IPS-11a (cell line): ENCODE measurements around the gene GPR160.
"Not testable (repeated sequence)": the region's sequence is repeated elsewhere in the genome, so short reads cannot be mapped to it uniquely, and the experiment has no call there.

ENCODE experiments used
- H3K4me3 ChIP-seq: one replicate; pipeline ENCODE4 v1.5.1; 2013; ENCODE audit warnings: low read depth, low read length, control low read depth

GPR160 gene

DNA sequence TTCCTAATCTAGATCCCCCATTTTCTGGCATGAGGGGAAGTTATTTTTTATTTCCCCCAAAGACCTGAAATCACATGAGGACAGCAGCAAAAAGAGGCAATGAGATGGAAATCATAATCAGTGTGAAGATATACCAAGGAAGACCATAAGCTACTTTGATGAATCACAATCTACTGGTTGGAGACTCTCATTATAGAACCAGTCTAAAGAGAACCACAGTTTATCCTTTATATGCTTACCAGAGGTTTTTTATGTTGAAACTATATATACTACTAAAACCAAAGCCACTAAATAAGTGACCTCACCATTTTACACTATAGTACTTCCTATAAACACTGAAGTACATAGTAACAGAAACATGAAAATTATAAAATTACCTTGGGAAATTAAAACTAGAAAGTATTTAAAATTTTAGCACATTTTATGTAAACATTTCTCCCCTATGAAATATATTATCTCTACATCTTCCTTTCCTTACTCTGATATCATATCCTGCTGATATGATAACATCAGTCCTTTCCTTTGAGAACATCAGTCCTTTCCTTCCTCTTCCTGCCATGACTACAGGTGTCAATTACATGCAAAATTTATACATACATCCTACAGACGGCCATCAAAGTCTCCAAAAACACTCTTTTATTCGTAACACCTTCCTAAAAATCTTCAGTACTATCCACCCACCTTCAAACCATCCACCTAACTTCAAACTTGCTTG, 71.9 kb downstream of the GPR160 start:
- no peak overlapping the region for H3K4me3 ChIP-seq

- H3K4me3 ChIP-seq = no peak overlapping the region
Measured at GRCh38 chr3:170111147-170111771, 73.5 kb downstream of the GPR160 start.

DNA sequence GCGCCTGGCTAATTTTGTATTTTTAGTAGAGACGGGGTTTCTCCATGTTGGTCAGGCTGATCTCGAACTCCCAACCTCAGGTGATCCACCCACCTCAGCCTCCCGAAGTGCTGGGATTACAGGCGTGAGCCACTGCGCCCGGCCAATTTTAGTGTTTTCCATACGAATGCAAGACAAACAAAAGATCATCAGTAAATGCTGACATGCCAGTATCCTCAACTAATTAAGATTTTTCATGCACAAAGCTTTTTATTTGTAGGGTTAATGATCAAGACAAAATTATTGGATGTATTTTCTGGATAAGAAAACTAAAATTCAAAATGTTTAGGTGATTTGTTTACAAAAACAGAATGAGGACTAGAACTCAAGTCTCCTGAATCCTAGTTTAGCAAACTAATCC, 76.4 kb downstream of the GPR160 start:
- not testable (repeated sequence) for H3K4me3 ChIP-seq

DNA sequence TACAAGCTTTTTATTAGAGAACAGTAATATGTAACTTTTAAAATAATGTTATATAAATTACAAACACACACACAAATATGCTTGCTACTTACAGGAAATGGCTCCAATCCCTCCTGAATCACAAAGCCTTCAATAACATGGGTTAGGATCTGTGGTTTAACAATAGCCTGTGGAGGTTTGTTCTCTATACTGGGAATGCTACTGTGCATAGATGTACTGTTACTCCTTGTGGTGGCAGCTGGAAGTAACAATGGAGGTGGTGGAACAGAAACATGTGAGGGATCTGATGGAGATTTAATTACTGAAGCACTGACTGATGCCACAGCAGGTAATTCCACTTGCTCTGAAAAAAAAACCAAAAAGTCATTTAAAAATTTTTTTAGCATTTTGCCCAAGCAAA, 79.3 kb downstream of the GPR160 start:
- no peak overlapping the region for H3K4me3 ChIP-seq

- no peak overlapping the region for H3K4me3 ChIP-seq
Measured at GRCh38 chr3:170128259-170128976, 90.6 kb downstream of the GPR160 start.

DNA sequence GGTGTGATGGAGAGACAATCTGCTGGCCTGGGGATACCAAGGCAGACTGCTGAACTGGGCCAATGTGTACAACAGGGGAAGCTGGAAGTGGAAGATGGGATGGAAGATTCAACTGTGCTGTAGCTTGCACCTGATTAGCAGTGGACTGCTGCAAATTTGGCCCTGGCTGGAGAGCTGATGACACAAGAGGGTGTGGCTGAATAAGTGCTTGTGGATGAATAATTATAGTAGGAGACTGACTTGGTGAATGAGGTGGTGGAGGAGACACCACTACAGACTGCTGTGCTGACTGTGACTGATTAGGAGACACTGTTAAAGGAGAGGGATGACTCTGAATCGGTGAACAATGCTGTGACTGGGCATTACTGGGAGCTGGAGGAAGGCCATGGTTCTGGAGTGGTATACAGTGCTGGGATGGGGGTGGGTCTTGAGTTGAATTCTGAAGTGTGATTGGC, 91.2 kb downstream of the GPR160 start:
- no peak overlapping the region for H3K4me3 ChIP-seq

DNA sequence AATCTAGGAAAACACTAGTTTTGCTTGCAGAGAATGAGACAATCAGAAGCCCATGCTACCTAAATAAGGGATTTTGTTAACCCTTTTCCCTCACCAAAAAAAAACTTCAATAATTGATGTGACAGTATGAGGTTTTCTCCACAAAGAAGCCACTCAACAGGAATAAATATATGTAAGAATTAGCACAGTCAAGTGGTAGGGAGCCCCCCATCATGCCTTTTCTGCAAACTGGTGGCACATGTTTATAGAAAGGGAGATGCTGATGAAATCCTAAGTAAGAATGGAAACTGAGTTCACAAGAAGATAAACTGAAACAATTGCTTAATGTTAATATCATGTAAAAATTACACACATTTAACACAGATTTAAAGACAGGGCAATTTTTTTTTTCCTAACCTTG, 92.7 kb downstream of the GPR160 start:
- no peak overlapping the region for H3K4me3 ChIP-seq

DNA sequence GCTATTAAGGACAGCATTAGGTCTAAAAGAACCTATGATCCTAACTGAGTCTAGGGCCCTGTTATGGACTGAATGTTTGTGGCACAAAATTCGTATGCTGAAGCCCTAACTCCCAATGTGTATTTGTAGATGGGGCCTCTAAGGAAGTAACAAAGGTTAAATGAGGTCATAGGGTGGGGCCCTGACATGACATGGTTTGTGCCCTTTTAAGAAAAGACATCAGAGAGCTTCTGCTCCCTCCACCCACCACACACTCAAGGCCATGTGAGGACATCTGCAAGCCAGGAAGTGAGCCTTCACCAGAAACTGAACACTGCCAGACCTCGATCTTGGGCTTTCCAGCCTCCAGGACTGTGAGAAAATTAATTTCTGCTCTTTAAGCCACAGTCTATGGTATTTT, 94.5 kb downstream of the GPR160 start:
- H3K4me3 ChIP-seq = no peak overlapping the region
